GM19193 (cell line): Measurements from ENCODE around the gene CHMP2B.

ENCODE experiments used
- POLR2A ChIP-seq: IDR thresholded peaks from 4 replicates; pipeline ENCODE4 v1.6.1; 2011; ENCODE audit not compliant: insufficient read depth, insufficient read length; ENCODE audit errors: extremely low read depth

The CHMP2B gene

GRCh38 chr3:87227104-87227834 lies at the start of gene CHMP2B:
TSS of gene CHMP2B (plus strand) at chr3:87227309. CDS start at chr3:87227523, 214 bp downstream.
- TF ChIP-seq POLR2A: peak; percentile 77

- no peak for TF ChIP-seq POLR2A
These were observed 47.5 kb upstream of the CHMP2B start for GRCh38 chr3:87179642-87180041.

GRCh38 chr3:87181551-87181950 lies 45.6 kb upstream of the CHMP2B start:
- no peak for TF ChIP-seq POLR2A

GRCh38 chr3:87182023-87182422 lies 45.1 kb upstream of the CHMP2B start:
- TF ChIP-seq POLR2A: no peak

- TF ChIP-seq POLR2A: no peak
These were observed 40.4 kb upstream of the CHMP2B start for GRCh38 chr3:87186608-87187159.

- no peak for TF ChIP-seq POLR2A
These were observed 35.9 kb upstream of the CHMP2B start for GRCh38 chr3:87191175-87191574.

- no peak for TF ChIP-seq POLR2A
These were observed 35.5 kb upstream of the CHMP2B start for GRCh38 chr3:87191641-87192040.

- no peak for TF ChIP-seq POLR2A
These were observed 30.2 kb upstream of the CHMP2B start for GRCh38 chr3:87196879-87197278.

GRCh38 chr3:87197531-87197930 lies 29.6 kb upstream of the CHMP2B start:
- TF ChIP-seq POLR2A: no peak

GRCh38 chr3:87198774-87199173 lies 28.3 kb upstream of the CHMP2B start:
- TF ChIP-seq POLR2A: no peak

- TF ChIP-seq POLR2A: no peak
These were observed 27.5 kb upstream of the CHMP2B start for GRCh38 chr3:87199628-87200027.

- no peak for TF ChIP-seq POLR2A
These were observed 27.0 kb upstream of the CHMP2B start for GRCh38 chr3:87200060-87200647.

GRCh38 chr3:87201727-87202126 lies 25.4 kb upstream of the CHMP2B start:
- TF ChIP-seq POLR2A: no peak

- no peak for TF ChIP-seq POLR2A
These were observed 23.3 kb upstream of the CHMP2B start for GRCh38 chr3:87203809-87204208.

GRCh38 chr3:87206070-87206469 lies 21.0 kb upstream of the CHMP2B start:
- no peak for TF ChIP-seq POLR2A

GRCh38 chr3:87206635-87207034 lies 20.5 kb upstream of the CHMP2B start:
- TF ChIP-seq POLR2A: no peak

- TF ChIP-seq POLR2A: no peak
These were observed 19.6 kb upstream of the CHMP2B start for GRCh38 chr3:87207460-87207859.

GRCh38 chr3:87209111-87209510 lies 18.0 kb upstream of the CHMP2B start:
- no peak for TF ChIP-seq POLR2A
